Endodermal cell (in vitro differentiated cells): Measurements from ENCODE around the gene TMEM240. TPM values are rescaled to one million over a fixed set of nuclear protein-coding genes. Genes with fewer than 3 reads are reported as not detected.

ENCODE experiments used
- DNase-seq: peaks from one replicate; pipeline ENCODE4 v3.0.0-alpha.2; 2017
- H3K27ac ChIP-seq: 2 replicates; pipeline ENCODE4 v1.5.1; 2013; ENCODE audit warnings: mild to moderate bottlenecking, low read depth, low read length, moderate library complexity
- H3K27me3 ChIP-seq: 2 replicates; pipeline ENCODE4 v1.6.1; 2013; ENCODE audit warnings: mild to moderate bottlenecking, low read length, moderate library complexity; ENCODE audit not compliant: insufficient read depth, control insufficient read depth, poor library complexity, severe bottlenecking
- H3K36me3 ChIP-seq: 2 replicates; pipeline ENCODE4 v1.7.0; 2013; ENCODE audit warnings: mild to moderate bottlenecking, low read length, moderate library complexity; ENCODE audit not compliant: control insufficient read depth, insufficient read depth
- H3K4me1 ChIP-seq: one replicate; pipeline ENCODE4 v1.7.0; 2013; ENCODE audit warnings: low read length; ENCODE audit not compliant: control insufficient read depth, insufficient read depth
- H3K4me3 ChIP-seq: 2 replicates; pipeline ENCODE4 v1.5.1; 2013; ENCODE audit warnings: mild to moderate bottlenecking, low read length, moderate library complexity
- H3K9ac ChIP-seq: 2 replicates; pipeline ENCODE4 v1.6.1; 2013; ENCODE audit warnings: mild to moderate bottlenecking, low read length, moderate library complexity; ENCODE audit not compliant: poor library complexity, severe bottlenecking; ENCODE audit errors: extremely low read depth
- H3K9me3 ChIP-seq: 2 replicates; pipeline ENCODE4 v1.6.1; 2013; ENCODE audit warnings: mild to moderate bottlenecking, low read length, moderate library complexity; ENCODE audit not compliant: control insufficient read depth
- H3K27ac Mint-ChIP-seq: 2 replicates; pipeline ENCODE4 v1.8.0; 2020; ENCODE audit warnings: mixed read lengths
- H3K27me3 Mint-ChIP-seq: 2 replicates; pipeline ENCODE4 v1.8.0; 2021; ENCODE audit warnings: mild to moderate bottlenecking, mixed read lengths; ENCODE audit not compliant: insufficient read depth
- H3K36me3 Mint-ChIP-seq: 2 replicates; pipeline ENCODE4 v1.8.0; 2020; ENCODE audit warnings: low read depth, mixed read lengths
- H3K4me1 Mint-ChIP-seq: 2 replicates; pipeline ENCODE4 v1.8.0; 2020; ENCODE audit warnings: mixed read lengths
- H3K4me3 Mint-ChIP-seq: 2 replicates; pipeline ENCODE4 v1.8.0; 2020; ENCODE audit warnings: mild to moderate bottlenecking, moderate library complexity, mixed read lengths
- H3K9me3 Mint-ChIP-seq: 2 replicates; pipeline ENCODE4 v1.8.0; 2020; ENCODE audit warnings: mild to moderate bottlenecking, mixed read lengths
- CTCF ChIP-seq: fragments of 200-600 bp; sonication (generic); conservative IDR thresholded peaks from 2 replicates; pipeline ENCODE4 v1.5.0; 2021; ENCODE audit warnings: antibody characterized with exemption, mild to moderate bottlenecking
- WGBS, 2 experiments: methylation state at CpG; one replicate each; pipeline versions ENCODE4 v1.1.5 to v1.1.7; 2013; ENCODE audit warnings: missing lambda C conversion rate in 2 of 2, mixed read lengths in 1 of 2; ENCODE audit not compliant: insufficient coverage in 1 of 2, insufficient read length in 1 of 2; 5-methylcytosine and 5-hydroxymethylcytosine counted together
- total RNA-seq, 2 donors: library from RNA; stranded (reverse); fragmentation: NEBNext Ultra II Directional in 1 of 2; extraction: Animal tissue kit (Norgen Biotek cat#: 25700) in 1 of 2; gene quantifications; 2 replicates in 1 of 2; 3 replicates in 1 of 2; pipeline ENCODE4 v1.2.1, GENCODE V29; 2021

The TMEM240 gene
- total RNA-seq, 2 donors from 2014 or later: 6.4 to 6.9 TPM

- no peaks in the 10 kb centered on the region for H3K27me3 ChIP-seq
- no peaks in the 10 kb centered on the region for H3K4me1 Mint-ChIP-seq
- no peak overlapping the region for H3K9ac ChIP-seq
- no peaks in the 10 kb centered on the region for H3K27me3 Mint-ChIP-seq
- no peak for TF ChIP-seq CTCF
- peaks cover 70% of the 10 kb centered on the region for H3K36me3 ChIP-seq
- H3K9me3 Mint-ChIP-seq: peaks cover 1% of the 10 kb centered on the region
- no peak overlapping the region for H3K27ac ChIP-seq
- 91 to 97% methylated on average over 28 to 31 of the region's 31 CpGs for WGBS, 2 experiments
- no peaks in the 10 kb centered on the region for H3K4me1 ChIP-seq
- peaks cover 6% of the 10 kb centered on the region for H3K9me3 ChIP-seq
- DNase-seq: no peak
- no peak overlapping the region for H3K4me3 Mint-ChIP-seq
- H3K27ac Mint-ChIP-seq: peak overlapping the region; percentile 75
- H3K4me3 ChIP-seq: no peak overlapping the region
- H3K36me3 Mint-ChIP-seq: peaks cover 64% of the 10 kb centered on the region
Measured at GRCh38 chr1:1567152-1567875, 26.9 kb upstream of the TMEM240 start.

- no peak overlapping the region for H3K9ac ChIP-seq
- Mint-ChIP-seq H3K27ac (no peak overlapping the region), H3K27me3 (no peaks in the 10 kb centered on the region), H3K4me1 (no peaks in the 10 kb centered on the region), H3K4me3 (no peak overlapping the region), H3K9me3 (peaks cover 1% of the 10 kb centered on the region), H3K36me3 (peaks cover 67% of the 10 kb centered on the region)
- TF ChIP-seq CTCF: no peak
- no peak for DNase-seq
- no peak overlapping the region for H3K27ac ChIP-seq
- H3K4me3 ChIP-seq: no peak overlapping the region
- H3K36me3 ChIP-seq: peaks cover 72% of the 10 kb centered on the region
- WGBS, 2 experiments: 94 to 97% methylated on average over 10 of the region's 10 CpGs
- H3K4me1 ChIP-seq: no peaks in the 10 kb centered on the region
- H3K27me3 ChIP-seq: no peaks in the 10 kb centered on the region
- H3K9me3 ChIP-seq: peaks cover 6% of the 10 kb centered on the region
Measured at GRCh38 chr1:1565340-1565739, 24.9 kb upstream of the TMEM240 start.

- WGBS, 2 experiments: 96 to 97% methylated on average over 16 to 19 of the region's 19 CpGs
- no peak for DNase-seq
- Mint-ChIP-seq H3K36me3 (peaks cover 58% of the 10 kb centered on the region), H3K27me3 (no peaks in the 10 kb centered on the region), H3K27ac (no peak overlapping the region), H3K4me1 (no peaks in the 10 kb centered on the region), H3K9me3 (peaks cover 1% of the 10 kb centered on the region), H3K4me3 (no peak overlapping the region)
- peaks cover 67% of the 10 kb centered on the region for H3K36me3 ChIP-seq
- no peak overlapping the region for H3K27ac ChIP-seq
- H3K9ac ChIP-seq: no peak overlapping the region
- no peak for TF ChIP-seq CTCF
- no peak overlapping the region for H3K4me3 ChIP-seq
- H3K27me3 ChIP-seq: no peaks in the 10 kb centered on the region
- peaks cover 6% of the 10 kb centered on the region for H3K9me3 ChIP-seq
- no peaks in the 10 kb centered on the region for H3K4me1 ChIP-seq
Measured at GRCh38 chr1:1564268-1564667, 23.8 kb upstream of the TMEM240 start.
